ENCODE data around the gene TENT5A. TPM values are rescaled to one million over a fixed set of nuclear protein-coding genes. Genes with fewer than 3 reads are reported as not detected.

Gene TENT5A
- total RNA-seq, 1 experiment from 2014 or later: 9.7 TPM

DNA sequence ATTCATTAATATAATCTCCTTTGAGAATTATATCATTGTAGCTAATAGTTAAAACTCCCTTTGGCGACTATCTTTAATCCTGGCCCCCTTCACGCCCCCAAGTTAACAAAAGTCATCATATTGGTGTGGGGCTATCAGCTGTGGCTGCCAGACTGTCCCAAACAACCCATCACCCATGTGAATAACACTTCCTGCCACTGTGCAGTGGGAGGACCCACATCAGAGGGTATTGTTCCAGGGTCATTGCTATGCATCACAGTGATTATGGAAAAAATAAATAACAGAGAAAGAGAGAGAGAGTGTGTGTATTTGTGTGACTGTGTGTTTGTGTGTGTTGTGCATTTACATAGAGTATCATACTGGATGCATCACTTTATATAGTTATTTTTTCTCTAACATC lies 39.3 kb upstream of the TENT5A start:
- intact Hi-C loops (cut with micrococcal nuclease; ENCODE audit: unreplicated experiment): no loop called here

DNA sequence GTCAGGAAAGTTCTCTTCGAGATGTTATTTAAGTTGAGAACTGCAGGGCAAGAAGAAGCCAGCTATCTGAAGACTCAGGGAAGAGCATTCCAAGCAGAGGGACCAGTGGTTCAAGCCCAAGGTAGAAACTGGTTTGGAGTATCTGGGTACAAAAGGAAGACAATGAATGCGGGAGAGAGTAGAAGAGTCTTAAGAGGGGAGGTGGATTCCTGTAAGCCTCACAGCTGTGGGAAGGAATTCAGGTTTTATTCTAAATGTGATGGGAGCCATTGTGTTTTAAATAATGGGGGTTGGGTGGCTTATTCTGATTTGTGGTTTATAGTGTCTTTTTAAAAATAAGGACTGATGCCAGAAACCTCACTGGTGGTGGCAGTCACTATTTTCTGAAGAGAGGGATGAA lies 37.6 kb upstream of the TENT5A start:
- CTCF ChIA-PET: interaction anchor here (1.9 kb wide), 1 partner anchor 79 kb away, joined by 4 read pairs; no protein-coding TSS in a partner anchor
- DNase-seq: no peak
- Mint-ChIP-seq H3K36me3 (ENCODE audit: insufficient read depth, unreplicated experiment) (peaks cover 5% of the 10 kb centered on the region), H3K27ac (ENCODE audit: unreplicated experiment) (peak overlapping the region; percentile 1), H3K4me3 (ENCODE audit: low read depth, unreplicated experiment) (no peak overlapping the region), H3K27me3 (ENCODE audit: unreplicated experiment) (no peaks in the 10 kb centered on the region), H3K4me1 (ENCODE audit: low read depth, unreplicated experiment) (peaks cover 48% of the 10 kb centered on the region), H3K9me3 (ENCODE audit: low read depth, unreplicated experiment) (peaks cover 3% of the 10 kb centered on the region)
- intact Hi-C loops (cut with micrococcal nuclease; ENCODE audit: unreplicated experiment): no loop called here
- TF ChIP-seq, protein P1, sequence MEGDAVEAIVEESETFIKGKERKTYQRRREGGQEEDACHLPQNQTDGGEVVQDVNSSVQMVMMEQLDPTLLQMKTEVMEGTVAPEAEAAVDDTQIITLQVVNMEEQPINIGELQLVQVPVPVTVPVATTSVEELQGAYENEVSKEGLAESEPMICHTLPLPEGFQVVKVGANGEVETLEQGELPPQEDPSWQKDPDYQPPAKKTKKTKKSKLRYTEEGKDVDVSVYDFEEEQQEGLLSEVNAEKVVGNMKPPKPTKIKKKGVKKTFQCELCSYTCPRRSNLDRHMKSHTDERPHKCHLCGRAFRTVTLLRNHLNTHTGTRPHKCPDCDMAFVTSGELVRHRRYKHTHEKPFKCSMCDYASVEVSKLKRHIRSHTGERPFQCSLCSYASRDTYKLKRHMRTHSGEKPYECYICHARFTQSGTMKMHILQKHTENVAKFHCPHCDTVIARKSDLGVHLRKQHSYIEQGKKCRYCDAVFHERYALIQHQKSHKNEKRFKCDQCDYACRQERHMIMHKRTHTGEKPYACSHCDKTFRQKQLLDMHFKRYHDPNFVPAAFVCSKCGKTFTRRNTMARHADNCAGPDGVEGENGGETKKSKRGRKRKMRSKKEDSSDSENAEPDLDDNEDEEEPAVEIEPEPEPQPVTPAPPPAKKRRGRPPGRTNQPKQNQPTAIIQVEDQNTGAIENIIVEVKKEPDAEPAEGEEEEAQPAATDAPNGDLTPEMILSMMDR (IDR thresholded peaks at IDR 0.05; ENCODE audit: unreplicated experiment): no peak
- no TSS peak for BruUV-seq (replicated peaks)

More for the DNA sequence above, 39.3 kb upstream of the TENT5A start:
- no peak overlapping the region for H3K27ac Mint-ChIP-seq (ENCODE audit: unreplicated experiment)
- no peak for DNase-seq
- no TSS peak for BruUV-seq (replicated peaks)
- H3K27me3 Mint-ChIP-seq (ENCODE audit: unreplicated experiment): no peaks in the 10 kb centered on the region
- CTCF ChIA-PET: no interaction called here
- no peak overlapping the region for H3K4me3 Mint-ChIP-seq (ENCODE audit: low read depth, unreplicated experiment)
- no peaks in the 10 kb centered on the region for H3K36me3 Mint-ChIP-seq (ENCODE audit: insufficient read depth, unreplicated experiment)
- no peaks in the 10 kb centered on the region for H3K9me3 Mint-ChIP-seq (ENCODE audit: low read depth, unreplicated experiment)
- H3K4me1 Mint-ChIP-seq (ENCODE audit: low read depth, unreplicated experiment): peaks cover 37% of the 10 kb centered on the region
- TF ChIP-seq, protein P1 (IDR thresholded peaks at IDR 0.05; ENCODE audit: unreplicated experiment): no peak

DNA sequence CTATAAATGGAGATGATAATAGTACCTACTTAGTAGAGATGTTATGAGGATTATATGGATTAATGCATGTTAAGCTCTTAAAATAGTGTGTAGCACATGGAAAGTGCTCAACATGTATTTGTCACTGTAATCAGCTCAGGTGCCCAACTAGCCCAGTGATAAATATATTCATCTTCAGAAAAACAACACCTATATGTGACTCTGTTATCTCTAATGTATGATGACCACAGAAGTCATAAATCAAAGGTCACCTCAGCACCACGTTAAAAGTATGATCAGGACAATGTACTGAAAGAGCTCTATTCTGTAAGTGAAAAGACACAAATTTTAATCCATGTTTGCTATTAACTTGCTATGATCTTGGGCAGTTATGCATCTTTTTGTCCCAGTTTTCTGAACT lies 36.8 kb upstream of the TENT5A start:
- Mint-ChIP-seq H3K27ac (ENCODE audit: unreplicated experiment) (no peak overlapping the region), H3K27me3 (ENCODE audit: unreplicated experiment) (no peaks in the 10 kb centered on the region), H3K36me3 (ENCODE audit: insufficient read depth, unreplicated experiment) (peaks cover 5% of the 10 kb centered on the region), H3K4me3 (ENCODE audit: low read depth, unreplicated experiment) (no peak overlapping the region), H3K4me1 (ENCODE audit: low read depth, unreplicated experiment) (peaks cover 52% of the 10 kb centered on the region), H3K9me3 (ENCODE audit: low read depth, unreplicated experiment) (peaks cover 3% of the 10 kb centered on the region)
- CTCF ChIA-PET: interaction anchor here (0.6 to 1.9 kb wide), 4 partner anchors 18 to 1671 kb away, joined by 3 to 5 read pairs (median 4); partner anchors contain the start of gene TENT5A
- intact Hi-C loops (cut with micrococcal nuclease; ENCODE audit: unreplicated experiment): no loop called here
- BruUV-seq (replicated peaks): no TSS peak
- TF ChIP-seq, protein P1 (IDR thresholded peaks at IDR 0.05; ENCODE audit: unreplicated experiment): no peak
- DNase-seq: no peak

DNA sequence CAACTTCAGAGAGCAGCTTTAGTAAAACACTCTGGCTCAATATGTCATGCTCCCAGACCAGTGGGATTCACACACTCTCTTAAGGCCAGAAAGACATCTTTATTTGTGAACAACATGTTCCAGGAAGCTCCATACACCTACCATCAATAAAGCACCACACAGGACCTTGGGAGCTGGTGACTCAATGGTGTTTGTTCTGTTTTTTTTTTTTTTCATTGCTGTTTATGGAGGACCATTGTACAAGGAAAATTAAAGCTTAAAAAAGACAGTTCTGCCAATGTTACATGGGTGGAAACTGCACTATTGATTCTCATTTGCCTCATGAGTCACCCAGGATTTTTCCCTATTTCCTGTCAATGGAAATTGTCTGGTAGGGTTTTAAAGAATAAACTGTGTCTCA lies 36.3 kb upstream of the TENT5A start:
- peaks cover 5% of the 10 kb centered on the region for H3K36me3 Mint-ChIP-seq (ENCODE audit: insufficient read depth, unreplicated experiment)
- CTCF ChIA-PET: interaction anchor here (0.6 to 1.9 kb wide), 4 partner anchors 18 to 1671 kb away, joined by 3 to 5 read pairs (median 4); partner anchors contain the start of gene TENT5A
- no peak overlapping the region for H3K4me3 Mint-ChIP-seq (ENCODE audit: low read depth, unreplicated experiment)
- intact Hi-C loops (cut with micrococcal nuclease; ENCODE audit: unreplicated experiment): no loop called here
- no peaks in the 10 kb centered on the region for H3K27me3 Mint-ChIP-seq (ENCODE audit: unreplicated experiment)
- peak overlapping the region; percentile 59 for H3K27ac Mint-ChIP-seq (ENCODE audit: unreplicated experiment)
- TF ChIP-seq, protein P1 (IDR thresholded peaks at IDR 0.05; ENCODE audit: unreplicated experiment): no peak
- peaks cover 3% of the 10 kb centered on the region for H3K9me3 Mint-ChIP-seq (ENCODE audit: low read depth, unreplicated experiment)
- no TSS peak for BruUV-seq (replicated peaks)
- H3K4me1 Mint-ChIP-seq (ENCODE audit: low read depth, unreplicated experiment): peaks cover 52% of the 10 kb centered on the region
- DNase-seq: peak; percentile 3

All from Calu3 (cell line).